ENCODE results near the gene WWOX.

DNA sequence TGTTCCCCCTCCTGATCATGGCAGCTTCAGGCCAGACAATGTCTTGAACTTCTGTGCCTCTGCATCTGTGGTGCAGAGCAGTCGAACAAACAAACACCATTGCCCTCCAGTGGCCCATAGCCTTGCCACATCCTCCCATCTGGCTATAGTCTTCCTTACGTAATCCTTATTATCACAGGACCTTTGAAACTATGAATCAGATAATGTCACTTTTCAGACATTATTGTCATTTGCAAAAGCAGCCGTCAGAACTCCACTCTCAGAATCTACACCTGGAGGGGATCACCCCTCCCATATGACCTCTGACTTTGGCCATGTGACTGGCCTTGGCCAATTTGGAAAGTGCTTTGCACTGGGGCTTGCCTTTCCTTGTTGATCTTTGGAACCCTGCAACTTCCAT lies 1113.8 kb downstream of the WWOX start:
- TF ChIP-seq, protein P1, sequence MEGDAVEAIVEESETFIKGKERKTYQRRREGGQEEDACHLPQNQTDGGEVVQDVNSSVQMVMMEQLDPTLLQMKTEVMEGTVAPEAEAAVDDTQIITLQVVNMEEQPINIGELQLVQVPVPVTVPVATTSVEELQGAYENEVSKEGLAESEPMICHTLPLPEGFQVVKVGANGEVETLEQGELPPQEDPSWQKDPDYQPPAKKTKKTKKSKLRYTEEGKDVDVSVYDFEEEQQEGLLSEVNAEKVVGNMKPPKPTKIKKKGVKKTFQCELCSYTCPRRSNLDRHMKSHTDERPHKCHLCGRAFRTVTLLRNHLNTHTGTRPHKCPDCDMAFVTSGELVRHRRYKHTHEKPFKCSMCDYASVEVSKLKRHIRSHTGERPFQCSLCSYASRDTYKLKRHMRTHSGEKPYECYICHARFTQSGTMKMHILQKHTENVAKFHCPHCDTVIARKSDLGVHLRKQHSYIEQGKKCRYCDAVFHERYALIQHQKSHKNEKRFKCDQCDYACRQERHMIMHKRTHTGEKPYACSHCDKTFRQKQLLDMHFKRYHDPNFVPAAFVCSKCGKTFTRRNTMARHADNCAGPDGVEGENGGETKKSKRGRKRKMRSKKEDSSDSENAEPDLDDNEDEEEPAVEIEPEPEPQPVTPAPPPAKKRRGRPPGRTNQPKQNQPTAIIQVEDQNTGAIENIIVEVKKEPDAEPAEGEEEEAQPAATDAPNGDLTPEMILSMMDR (IDR thresholded peaks at IDR 0.05; ENCODE audit: low read length) = no peak
- TF ChIP-seq EZH2 (optimal IDR thresholded peaks at IDR 0.05; ENCODE audit: low read depth, low read length) = no peak
- no peak for TF ChIP-seq EZH2phosphoT487 (IDR thresholded peaks at IDR 0.05; ENCODE audit: low read length)

Data from MM.1S (cell line).